HG03196 (cell line): ENCODE results near the gene REEP6.

Experiments used
- ATAC-seq: cut with Tn5 transposase; IDR thresholded peaks from one replicate; pipeline ENCODE4 v1.9.1; 2021; ENCODE audit not compliant: unreplicated experiment

Gene REEP6

GRCh38 chr19:1540365-1540925 lies 49.5 kb downstream of the REEP6 start:
- no peak for ATAC-seq
